Occipital lobe (tissue), 2 donors: Measurements from ENCODE around the gene SORCS2. TPM values are rescaled to one million over a fixed set of nuclear protein-coding genes. Genes with fewer than 3 reads are reported as not detected.
A peak's percentile ranks its signal among the peaks of the same experiment; 100 is the strongest.

Experiments used
- DNase-seq: peaks from one replicate; lab custom pipeline; 2025; lab: John Stamatoyannopoulos, UW
- total RNA-seq: library from RNA; depleted of rRNA; stranded (reverse); fragments of >200 nt; gene quantifications from one replicate; pipeline ENCODE4 v1.2.3, GENCODE V29; 2014

SORCS2 gene
- total RNA-seq, 1 donor from 2014 or later: 4.1 TPM

- no peak for DNase-seq
These were observed 143.8 kb downstream of the SORCS2 start for GRCh38 chr4:7336067-7336569.

GRCh38 chr4:7336732-7337131 is 144.4 kb downstream of the SORCS2 start:
- no peak for DNase-seq

- no peak for DNase-seq
These were observed 145.1 kb downstream of the SORCS2 start for GRCh38 chr4:7337196-7338058.

DNA sequence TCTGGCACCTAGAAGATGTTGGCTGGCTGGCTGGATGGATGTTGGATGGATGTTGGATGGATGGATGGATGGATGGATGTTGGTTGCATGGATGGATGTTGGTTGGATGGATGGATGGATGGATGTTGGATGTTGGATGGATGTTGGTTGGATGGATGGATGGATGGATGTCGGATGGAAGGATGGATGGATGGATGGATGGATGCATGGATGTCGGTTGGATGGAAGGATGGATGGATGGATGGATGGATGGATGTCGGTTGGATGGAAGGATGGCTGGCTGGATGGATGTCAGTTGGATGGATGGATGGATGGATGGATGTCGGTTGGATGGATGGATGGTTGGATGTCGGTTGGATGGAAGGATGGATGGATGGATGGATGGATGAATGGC is 145.7 kb downstream of the SORCS2 start:
- no peak for DNase-seq

GRCh38 chr4:7338876-7339623 is 146.7 kb downstream of the SORCS2 start:
- no peak for DNase-seq

DNA sequence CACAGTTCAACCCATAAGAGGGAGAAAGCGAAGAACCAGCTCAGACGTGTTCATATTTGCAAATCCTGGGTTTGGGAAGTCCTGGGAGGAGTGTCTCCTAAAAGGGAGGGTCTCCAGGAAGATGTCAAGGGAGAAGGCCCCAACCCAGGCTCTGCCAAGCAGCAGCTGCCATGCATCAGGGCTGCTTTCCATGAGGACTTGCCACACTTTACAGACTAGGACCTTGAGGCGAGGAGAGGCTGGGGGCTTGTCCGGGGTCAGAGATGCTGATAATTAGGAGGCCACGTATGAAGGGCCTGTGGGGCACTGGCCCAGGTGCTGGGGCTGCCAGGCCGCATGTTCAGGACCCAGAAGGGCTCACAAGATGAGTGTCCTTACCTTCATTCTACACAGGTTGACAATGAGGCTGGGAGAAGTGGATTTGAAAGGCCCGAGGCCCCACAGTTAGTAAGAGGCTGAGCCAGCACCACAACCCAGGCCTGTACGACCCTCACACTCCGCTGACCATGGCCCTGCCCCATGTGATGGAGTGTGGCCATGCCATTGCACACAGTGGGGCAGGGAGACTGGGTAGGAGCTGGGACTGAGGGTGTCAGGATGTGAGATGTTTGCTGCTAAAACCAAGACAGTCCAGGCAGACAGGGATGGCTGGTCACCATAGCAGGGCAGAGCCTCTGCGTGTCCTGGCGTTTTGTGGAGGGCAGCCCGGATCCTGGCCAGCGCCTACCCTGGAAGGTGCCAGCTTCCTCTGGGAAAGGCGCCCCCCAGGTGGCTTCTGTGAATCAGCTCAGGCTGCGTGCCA is 147.6 kb downstream of the SORCS2 start:
- DNase-seq: no peak

- DNase-seq: no peak
These were observed 148.5 kb downstream of the SORCS2 start for GRCh38 chr4:7340553-7341433.

- no peak for DNase-seq
These were observed 149.3 kb downstream of the SORCS2 start for GRCh38 chr4:7341491-7342222.

DNA sequence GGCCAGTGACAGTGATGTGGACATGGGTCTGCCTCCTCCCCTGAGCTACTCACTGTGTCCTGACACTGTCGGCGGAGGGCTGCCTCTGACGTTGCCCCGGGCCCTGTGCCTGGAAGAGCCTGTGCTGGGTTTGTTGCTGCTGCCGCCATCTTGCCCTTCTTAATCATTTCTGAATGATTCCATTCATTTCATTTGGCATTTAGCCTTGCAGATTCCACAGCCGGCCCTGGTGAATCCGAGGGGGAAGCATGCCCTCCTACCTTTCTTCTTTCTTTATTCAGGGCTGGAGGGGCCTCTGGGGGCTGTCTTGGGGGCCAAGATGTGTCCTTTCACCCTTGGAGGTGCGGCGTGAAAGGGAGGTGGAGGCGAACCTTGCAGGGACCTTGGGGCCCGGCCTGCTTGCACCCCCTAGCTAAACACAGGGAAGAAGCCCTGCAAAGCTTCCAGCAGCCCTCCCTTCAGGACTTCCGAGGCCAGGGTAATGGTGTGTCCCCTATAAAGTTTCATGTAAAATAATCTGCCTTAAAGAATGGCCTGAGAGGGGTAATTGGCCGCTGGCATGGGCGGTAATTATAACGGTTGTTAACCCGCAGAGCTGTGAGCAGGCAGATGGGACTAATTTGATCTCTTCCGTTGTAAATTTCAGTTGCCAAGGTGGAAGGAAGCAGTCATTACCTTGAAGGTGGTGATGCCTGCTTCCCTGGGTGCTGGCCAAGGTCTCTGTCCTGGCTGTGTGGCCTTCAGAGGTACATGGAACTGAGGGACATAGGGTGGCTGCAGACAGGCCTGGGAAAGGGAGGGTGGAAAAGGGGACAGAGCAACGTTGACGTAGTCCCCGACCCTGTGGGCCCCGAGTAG is 150.1 kb downstream of the SORCS2 start:
- no peak for DNase-seq

GRCh38 chr4:7343081-7343655 is 150.8 kb downstream of the SORCS2 start:
- no peak for DNase-seq

- no peak for DNase-seq
These were observed 151.6 kb downstream of the SORCS2 start for GRCh38 chr4:7343950-7344349.

- no peak for DNase-seq
These were observed 152.4 kb downstream of the SORCS2 start for GRCh38 chr4:7344636-7345155.

DNA sequence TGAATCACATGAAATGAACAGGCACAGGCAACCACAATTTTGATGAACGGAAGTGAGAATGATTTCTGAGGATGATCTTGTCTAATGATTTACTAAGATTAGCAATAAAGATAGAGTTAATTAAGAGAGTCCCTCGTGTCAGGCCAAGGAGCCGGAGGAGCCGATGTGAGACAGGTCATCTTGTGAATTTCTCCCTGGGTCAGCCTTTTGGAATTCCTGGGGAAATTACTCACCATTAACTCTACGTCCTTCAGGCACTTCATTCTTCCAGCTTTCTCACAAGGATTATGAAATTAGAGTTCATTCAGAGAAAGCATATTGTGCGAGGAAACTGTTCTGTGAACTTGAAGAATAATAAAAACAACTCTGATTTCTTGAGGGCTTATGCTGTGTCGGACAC is 155.6 kb downstream of the SORCS2 start:
- DNase-seq: no peak

DNA sequence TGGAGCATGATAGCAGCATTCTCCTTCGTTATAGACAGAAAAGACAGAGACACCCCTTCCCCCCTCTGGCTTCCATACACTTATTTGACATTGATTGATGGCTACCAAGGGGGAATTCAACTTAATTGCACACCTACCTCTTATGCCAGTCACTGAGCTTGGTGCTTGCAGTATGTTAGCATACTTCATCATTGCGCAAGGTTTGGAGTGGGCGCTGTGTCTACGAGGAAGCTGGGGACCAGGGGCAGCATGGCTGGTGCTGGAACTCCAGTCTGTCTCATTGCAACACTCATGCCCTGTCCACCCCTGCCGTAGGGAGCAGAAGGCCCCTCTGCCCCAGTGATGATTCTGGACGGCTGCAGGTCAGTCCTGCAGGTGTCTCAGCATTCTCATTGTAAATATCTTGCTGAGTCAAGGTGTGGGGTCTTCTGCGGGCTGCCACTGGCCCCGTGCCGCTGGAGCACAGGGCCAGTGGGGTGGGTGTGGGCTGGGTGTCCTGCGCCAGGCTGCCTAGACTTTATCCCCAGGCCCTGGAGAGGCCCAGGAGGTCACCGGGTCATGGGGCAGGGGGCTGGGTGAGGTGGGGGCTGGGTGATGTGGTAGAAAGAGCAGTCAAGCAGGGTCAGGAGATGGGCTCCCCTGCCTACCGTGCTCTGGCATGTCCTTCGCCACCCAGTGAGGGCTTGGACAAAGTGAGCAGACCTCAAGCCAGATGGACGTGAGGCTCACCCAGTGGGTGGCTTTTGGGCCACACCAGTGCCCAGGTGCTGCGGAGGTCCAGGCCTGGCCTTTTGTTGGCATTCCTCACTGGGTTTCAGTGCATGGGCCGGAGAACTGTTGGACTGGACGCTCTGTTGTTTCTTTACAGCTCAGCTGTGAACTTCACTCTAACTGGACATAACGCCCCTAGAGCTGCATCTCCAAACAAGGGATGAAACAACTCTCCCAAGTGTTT is 156.9 kb downstream of the SORCS2 start:
- DNase-seq: no peak

GRCh38 chr4:7350396-7350795 is 158.1 kb downstream of the SORCS2 start:
- DNase-seq: no peak

DNA sequence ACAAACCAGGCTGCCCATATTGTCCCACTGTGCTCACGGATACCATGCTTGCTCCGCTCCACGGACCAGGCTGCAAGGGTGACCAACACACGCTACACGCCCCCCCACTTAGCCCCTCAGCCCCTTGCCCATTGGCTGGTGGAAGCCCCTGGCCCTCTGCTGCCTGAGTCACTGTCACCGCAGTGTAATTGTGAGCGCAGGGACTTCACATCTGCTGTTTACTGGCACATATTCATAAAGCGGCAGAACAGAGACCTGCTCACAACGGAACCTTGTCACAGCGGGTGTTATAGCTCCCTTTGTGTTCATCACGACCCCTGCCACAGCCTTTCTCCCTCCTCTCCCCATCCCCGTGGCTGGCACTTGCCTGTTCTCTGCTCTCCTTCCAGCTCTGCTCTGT is 158.7 kb downstream of the SORCS2 start:
- peak; percentile 82 for DNase-seq

DNA sequence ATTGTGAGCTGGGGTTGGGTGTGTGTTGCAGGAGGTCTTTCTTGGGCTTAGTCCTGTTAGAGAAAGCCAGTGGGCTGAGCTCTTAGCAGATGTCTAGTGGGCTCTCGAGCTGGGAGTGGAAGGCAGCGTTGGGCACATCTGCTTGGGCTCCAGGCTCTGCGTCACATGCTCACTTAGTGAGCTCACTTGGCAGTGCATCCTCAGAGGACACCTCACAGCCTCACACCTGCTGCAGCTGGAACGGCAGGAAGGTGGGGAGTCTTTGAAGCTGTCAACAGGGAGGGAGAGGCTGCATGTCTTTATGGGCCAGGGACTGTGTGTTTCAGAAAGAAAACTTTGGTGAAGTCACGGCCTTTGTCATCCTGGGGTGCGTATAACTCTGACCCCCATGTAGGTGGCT is 160.1 kb downstream of the SORCS2 start:
- no peak for DNase-seq
